ENCODE results near the gene TRIM67. TPM values are rescaled to one million over a fixed set of nuclear protein-coding genes. Genes with fewer than 3 reads are reported as not detected.

TRIM67 gene
- total and polyA plus RNA-seq, 9 donors, result 0.02 to 0.92 (median 0.05) TPM; not detected in 6

DNA sequence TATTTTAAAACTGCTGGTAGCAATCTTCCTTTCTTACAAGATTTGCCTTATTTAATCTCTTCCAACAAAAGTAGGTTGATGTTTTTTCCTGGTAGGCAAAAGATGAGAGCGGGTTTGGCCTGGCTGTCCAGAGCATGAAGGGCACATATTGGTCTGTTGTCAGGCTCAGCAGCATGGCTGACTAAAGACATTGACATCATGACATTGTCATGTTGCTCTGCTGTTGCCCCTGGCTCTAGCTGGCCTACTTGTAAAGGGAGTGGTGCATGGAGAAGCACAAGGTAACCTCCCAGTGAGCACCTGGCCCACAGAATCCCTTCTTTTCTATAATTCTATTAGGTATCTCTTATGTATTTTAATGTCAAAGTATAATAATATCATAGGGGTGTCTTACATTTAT is 102.8 kb downstream of the TRIM67 start:
- Histone ChIP-seq H3K9me3 (no peaks in the 10 kb centered on the region), H3K36me3 (no peaks in the 10 kb centered on the region), H3K27me3 (no peaks in the 10 kb centered on the region), H3K27ac (no peak overlapping the region), H3K4me1 (ENCODE audit: insufficient read depth) (no peaks in the 10 kb centered on the region), H3K4me3 (no peak overlapping the region)
- no peak for TF ChIP-seq EP300 (IDR thresholded peaks at IDR 0.05)
- TF ChIP-seq POLR2A (IDR thresholded peaks at IDR 0.05), result no peak
- TF ChIP-seq, protein P1, sequence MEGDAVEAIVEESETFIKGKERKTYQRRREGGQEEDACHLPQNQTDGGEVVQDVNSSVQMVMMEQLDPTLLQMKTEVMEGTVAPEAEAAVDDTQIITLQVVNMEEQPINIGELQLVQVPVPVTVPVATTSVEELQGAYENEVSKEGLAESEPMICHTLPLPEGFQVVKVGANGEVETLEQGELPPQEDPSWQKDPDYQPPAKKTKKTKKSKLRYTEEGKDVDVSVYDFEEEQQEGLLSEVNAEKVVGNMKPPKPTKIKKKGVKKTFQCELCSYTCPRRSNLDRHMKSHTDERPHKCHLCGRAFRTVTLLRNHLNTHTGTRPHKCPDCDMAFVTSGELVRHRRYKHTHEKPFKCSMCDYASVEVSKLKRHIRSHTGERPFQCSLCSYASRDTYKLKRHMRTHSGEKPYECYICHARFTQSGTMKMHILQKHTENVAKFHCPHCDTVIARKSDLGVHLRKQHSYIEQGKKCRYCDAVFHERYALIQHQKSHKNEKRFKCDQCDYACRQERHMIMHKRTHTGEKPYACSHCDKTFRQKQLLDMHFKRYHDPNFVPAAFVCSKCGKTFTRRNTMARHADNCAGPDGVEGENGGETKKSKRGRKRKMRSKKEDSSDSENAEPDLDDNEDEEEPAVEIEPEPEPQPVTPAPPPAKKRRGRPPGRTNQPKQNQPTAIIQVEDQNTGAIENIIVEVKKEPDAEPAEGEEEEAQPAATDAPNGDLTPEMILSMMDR (IDR thresholded peaks at IDR 0.05), result no peak
- no peak for DNase-seq
- WGBS, 3 donors, result 97 to 100% (median 98%) methylated on average over 1 of the region's 1 CpG
- intact Hi-C loops (cut with DNase I), result no loop called here

DNA sequence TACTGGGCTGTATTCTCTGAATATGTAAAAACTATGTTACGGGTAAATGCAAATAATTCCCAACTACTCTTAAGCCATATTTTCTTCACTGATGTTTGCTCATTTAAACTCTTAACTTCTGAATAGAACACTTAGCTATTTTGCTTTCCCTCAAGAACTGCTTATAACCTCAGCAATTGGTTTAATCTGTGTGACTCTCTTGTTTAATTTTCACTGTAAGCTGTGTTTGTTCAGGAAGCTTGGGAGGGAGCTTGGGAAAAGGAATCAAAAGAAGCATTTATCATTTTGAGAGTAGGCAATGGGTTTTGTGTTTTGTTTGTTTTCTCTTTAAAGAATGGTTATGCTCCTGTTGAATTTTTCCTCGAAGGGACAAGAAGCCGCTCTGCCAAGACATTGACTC is 103.5 kb downstream of the TRIM67 start:
- TF ChIP-seq EP300 (IDR thresholded peaks at IDR 0.05) (no peak), POLR2A (IDR thresholded peaks at IDR 0.05) (no peak)
- TF ChIP-seq, protein P1 (IDR thresholded peaks at IDR 0.05), result no peak
- H3K36me3 ChIP-seq, result no peaks in the 10 kb centered on the region
- WGBS, 3 donors, result 90 to 91% (median 91%) methylated on average over 3 of the region's 3 CpGs
- intact Hi-C loops (cut with DNase I), result no loop called here
- DNase-seq, result no peak
- H3K4me1 ChIP-seq (ENCODE audit: insufficient read depth), result no peaks in the 10 kb centered on the region
- H3K9me3 ChIP-seq, result no peaks in the 10 kb centered on the region
- no peaks in the 10 kb centered on the region for H3K27me3 ChIP-seq
- no peak overlapping the region for H3K27ac ChIP-seq
- H3K4me3 ChIP-seq, result no peak overlapping the region

DNA sequence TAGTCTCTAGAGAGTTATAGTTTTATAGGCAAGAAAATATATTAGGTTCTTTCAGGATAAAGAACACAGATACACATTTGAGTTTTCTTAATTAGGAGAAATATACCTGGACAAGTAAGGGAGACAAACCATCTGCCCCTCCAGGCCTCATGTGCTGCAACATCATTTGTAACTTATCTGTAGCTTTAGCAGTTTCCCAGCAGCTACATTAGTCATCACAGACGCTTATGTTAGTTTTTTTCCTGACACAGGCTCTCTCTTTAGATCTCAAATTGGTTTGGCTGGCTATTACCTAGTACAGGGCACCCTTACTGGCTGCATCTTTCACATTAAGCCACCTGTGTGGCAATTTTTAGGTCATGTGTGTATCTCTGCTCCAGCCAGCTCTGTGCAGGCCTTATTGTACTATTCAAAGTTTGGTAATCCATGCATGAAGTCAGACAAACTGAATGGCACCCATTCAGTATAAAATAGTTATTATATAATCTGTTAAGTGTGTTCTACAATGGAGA is 105.0 kb downstream of the TRIM67 start:
- Histone ChIP-seq H3K27me3 (no peaks in the 10 kb centered on the region), H3K36me3 (no peaks in the 10 kb centered on the region), H3K4me1 (ENCODE audit: insufficient read depth) (no peaks in the 10 kb centered on the region), H3K9me3 (no peaks in the 10 kb centered on the region), H3K4me3 (no peak overlapping the region), H3K27ac (no peak overlapping the region)
- DNase-seq, result no peak
- TF ChIP-seq EP300 (IDR thresholded peaks at IDR 0.05) (no peak), POLR2A (IDR thresholded peaks at IDR 0.05) (no peak)
- TF ChIP-seq, protein P1 (IDR thresholded peaks at IDR 0.05), result no peak
- WGBS, 3 donors, result 0 to 91% (median 0%) methylated on average over 1 of the region's 1 CpG
- intact Hi-C loops (cut with DNase I), result no loop called here

Other genes with a start within 250 kb of the TRIM67 start
- gene TTC13, start 183.2 kb upstream of the TRIM67 start, total RNA-seq, result 10 to 100 TPM in 4 of 7 donors, 1 to 10 TPM in 3; 6.4 to 16.5 (median 10.8) TPM
- 10 to 100 TPM in 1 of 2 donors, 1 to 10 TPM in 1; 4.2 to 15.5 TPM for gene TTC13, start 183.2 kb upstream of the TRIM67 start, polyA plus RNA-seq
- 10 to 100 TPM in 5 of 7 donors, 1 to 10 TPM in 2; 9.0 to 14.1 (median 12.3) TPM for gene ARV1, start 183.0 kb upstream of the TRIM67 start, total RNA-seq
- 10 to 100 TPM; 13.1 to 19.2 TPM for gene ARV1, start 183.0 kb upstream of the TRIM67 start, polyA plus RNA-seq
- gene FAM89A, start 121.8 kb upstream of the TRIM67 start, total RNA-seq, result 10 to 100 TPM in 4 of 7 donors, 1 to 10 TPM in 3; 7.0 to 18.0 (median 10.8) TPM
- gene FAM89A, start 121.8 kb upstream of the TRIM67 start, polyA plus RNA-seq, result 1 to 10 TPM; 8.4 to 8.6 TPM
- 10 to 100 TPM; 22.5 to 34.5 (median 30.2) TPM for gene GNPAT, start 79.2 kb downstream of the TRIM67 start, total RNA-seq
- 10 to 100 TPM; 24.3 to 35.3 TPM for gene GNPAT, start 79.2 kb downstream of the TRIM67 start, polyA plus RNA-seq
- 10 to 100 TPM; 11.0 to 15.5 (median 14.6) TPM for gene EXOC8, start 175.8 kb downstream of the TRIM67 start, total RNA-seq
- gene EXOC8, start 175.8 kb downstream of the TRIM67 start, polyA plus RNA-seq, result 1 to 10 TPM; 5.2 to 7.6 TPM
- gene SPRTN, start 176.2 kb downstream of the TRIM67 start, total RNA-seq, result 10 to 100 TPM in 1 of 7 donors, 1 to 10 TPM in 6; 7.3 to 11.7 (median 8.7) TPM
- 1 to 10 TPM; 3.9 to 4.8 TPM for gene SPRTN, start 176.2 kb downstream of the TRIM67 start, polyA plus RNA-seq